ENCODE results near the gene CDH2. TPM values are rescaled to one million over a fixed set of nuclear protein-coding genes. Genes with fewer than 3 reads are reported as not detected.

Gene CDH2
- total RNA-seq, 1 donor from 2014 or later = 106 TPM

DNA sequence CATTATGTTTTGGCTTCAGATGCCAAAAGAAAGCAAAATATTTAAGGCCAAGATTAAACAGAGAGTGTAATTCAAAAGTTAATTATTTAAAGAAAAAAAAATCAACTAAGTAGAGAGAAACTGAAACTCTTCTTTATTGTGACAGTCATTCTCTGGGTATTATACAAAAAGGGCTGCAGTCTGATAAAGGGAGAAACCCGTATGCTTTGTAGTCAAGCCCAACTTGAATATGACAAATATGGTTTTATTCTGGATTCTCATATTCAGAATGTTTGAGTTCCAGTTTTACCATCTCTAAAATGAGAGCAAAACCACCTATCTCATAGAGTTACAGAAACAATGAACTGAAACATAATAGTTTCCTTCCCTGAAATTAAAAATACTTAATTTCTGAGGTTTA is 8.2 kb downstream of the CDH2 start:
- DNase-seq (ENCODE audit: low read depth) = peak; percentile 49

DNA sequence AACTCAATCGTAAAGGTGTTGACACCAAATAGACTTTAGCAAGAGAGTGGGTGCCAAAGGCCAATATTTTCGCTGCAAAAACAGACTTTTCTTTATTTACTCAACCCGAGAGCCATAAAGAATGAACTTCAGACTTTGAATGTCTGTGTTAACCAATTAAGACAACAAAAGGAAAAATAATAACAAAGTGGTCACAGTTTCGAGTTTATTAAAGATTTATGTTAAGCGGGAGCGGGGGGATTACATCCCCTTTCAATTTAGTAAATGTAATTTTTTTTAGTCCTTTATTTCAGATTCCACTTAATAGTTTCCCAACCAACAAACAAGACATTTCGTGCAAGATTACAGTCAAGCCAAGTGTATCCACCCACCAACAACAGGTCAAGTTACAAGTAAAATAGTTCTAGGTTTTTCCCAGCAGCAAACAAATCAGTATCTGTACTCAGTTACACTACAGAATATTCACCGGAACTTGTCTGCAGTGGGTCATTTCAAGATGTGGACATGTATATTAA is 9.0 kb downstream of the CDH2 start:
- DNase-seq (ENCODE audit: low read depth) = peak; percentile 85

DNA sequence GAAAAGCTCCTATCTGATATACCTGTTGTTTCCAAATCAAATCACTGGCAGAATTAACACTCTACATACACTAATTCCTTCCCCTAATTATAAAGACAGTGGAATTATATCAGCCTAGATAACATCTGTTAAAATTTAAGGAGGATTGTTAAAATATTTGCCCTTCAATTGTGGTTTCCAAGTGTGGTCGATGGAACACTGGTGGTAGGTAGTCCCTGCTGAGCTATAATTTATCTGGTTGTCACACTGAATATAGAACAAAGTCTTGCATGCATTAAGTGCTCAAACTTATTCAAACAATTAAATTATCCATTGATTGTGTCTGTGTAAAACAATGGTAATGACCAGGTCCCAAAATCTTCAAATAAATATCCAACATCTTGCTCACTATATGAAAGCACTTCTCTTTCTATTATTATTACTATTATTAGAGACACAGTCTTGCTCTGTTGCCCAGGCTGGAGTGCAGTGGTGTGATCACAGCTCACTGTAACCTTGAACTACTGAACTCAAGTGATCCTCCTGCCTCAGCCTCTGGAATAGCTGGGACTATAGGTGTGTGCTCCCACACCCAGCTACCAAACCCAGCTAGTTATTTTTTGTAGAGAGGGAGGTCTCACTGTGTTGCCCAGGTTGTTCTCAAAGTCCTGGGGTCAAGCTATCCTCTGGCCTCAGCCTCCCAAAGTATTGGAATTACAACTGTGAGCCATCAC is 12.0 kb downstream of the CDH2 start:
- no peak for DNase-seq (ENCODE audit: low read depth)

DNA sequence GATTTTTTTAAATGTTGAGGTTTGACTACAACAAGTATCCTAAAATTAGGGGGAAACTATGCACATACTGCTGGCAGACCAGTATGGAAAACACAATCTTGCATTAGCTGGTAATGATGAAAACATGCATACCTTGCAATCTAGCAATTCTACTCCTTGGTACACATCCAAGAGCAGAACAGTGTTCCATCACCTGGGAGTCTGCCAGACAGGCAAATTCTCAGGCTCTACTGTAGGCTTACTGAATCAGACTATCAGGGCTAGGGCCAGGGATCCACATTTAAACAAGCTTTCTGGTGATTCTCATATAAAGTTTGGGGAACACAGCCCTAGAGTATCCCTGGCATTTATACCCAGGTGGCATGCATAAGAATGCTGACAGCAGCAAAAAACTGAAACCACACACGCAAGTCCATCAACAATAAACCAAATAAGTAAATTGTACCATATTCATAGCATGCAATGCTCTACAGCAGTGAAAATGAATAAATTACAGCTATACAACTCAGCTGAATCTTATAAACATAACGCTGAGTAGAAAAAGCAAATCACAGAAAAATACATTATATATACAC is 13.6 kb downstream of the CDH2 start:
- DNase-seq (ENCODE audit: low read depth) = no peak

DNA sequence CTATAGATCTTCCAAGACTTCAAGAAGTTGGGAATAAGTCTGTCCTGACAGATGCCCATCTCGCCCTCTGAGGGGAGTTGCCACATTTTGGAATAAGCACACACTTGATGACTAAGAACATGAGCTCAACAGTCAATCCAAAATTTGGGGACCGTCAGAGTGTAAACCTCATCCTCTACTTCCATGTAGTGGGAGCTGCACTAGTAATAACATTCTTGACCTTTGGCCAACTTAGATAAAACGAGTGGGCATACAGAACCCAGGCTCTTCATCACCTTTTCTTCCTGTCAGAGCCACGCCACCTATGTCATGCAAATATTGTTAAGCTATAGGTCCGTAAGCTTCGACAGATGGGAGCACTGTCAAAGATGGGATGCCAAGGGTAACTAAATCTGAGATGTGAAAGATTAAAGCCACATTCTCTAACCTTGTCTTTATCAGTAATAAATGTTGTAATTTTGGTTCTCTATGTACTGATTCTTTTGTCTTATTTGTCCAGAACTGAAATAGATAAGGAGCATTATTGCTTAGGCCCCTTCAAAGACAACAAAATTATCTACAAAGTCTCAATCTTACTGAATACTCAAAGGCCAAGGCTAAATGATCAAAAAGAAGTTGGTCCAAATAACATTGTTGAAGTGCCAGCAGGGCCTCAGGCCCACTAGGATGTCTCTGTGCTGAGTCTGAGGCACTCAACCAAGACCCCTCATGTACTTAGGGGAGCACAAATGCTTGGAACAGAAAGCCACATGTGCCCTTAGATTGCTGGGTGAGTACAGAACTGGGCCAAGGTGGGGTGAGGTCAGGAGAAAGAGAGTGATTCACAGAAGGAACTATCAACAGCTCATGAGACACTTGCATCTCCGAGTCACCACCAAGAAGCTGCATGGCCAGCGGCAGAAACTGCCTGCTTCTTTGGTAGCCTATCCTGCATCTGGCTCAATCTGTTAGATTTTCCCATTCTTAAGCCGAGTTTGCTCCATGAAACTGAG is 15.0 kb downstream of the CDH2 start:
- DNase-seq (ENCODE audit: low read depth) = peak; percentile 91

DNA sequence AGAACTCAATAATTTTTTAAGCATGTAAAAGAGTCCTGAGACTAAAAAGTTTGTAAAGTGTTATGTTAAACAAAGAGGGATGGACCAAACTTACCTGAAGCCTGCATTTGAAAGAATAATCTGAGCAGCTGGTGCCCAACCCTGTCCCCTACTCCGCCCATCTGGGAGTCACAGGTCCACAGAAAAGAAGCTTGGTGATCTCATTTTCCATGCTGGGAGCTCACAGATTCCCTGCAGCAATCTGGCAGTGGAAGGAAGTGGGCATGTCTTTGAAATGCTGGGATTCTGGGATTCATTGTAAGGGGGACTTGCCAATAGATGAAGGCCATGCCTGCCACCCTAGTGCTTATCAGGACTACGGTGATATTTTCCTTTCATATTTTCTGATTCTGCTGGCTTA is 17.9 kb downstream of the CDH2 start:
- no peak for DNase-seq (ENCODE audit: low read depth)

DNA sequence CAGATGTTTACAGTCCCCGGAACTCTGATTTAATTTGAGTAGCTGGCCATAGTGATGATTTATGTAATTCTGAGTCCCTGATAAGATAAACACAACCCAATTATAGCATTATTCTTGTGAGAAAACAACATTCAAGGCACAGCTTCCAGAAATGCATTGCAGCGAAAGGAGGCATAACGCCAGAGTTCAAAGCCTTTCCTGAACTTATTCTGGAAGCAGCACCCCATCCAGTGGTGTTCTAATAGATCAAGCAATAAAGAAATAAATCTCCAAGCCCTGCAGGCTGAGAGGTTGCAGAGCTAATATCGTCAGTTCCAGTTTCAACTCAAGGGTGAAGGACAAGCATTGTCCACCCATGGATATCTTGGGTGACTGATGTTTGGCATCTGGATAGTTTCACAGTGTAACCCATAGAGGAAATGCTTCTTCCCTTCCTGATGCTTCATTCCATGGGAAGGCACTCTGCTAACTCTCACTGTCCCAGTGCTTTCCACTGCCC is 18.8 kb downstream of the CDH2 start:
- DNase-seq (ENCODE audit: low read depth) = no peak

DNA sequence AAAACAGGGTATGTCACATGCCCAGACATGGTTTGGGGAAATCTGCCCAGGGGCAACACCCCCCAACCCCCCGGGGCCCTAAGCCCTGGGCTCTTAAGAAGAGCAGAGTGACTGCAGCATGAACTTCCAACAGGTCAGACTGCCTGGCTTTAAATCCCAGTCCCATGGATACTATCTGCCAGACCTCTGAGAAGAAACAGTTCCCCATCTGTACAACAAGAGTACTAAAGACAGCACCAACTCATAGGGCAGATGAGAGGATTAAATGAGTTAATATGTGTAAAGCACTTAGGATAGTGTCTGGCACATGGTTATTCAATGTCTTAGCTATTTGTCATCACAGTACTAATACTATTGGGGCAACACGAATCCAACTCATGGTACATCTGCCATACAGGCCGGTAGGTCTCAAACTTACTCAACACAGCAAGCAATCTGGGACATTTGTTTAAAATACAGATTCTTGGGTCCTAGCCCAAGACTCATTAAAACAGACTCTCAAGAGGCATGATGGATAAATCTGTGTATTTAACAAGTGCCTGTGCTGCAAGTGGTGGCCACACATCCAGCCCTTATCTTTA is 23.4 kb downstream of the CDH2 start:
- DNase-seq (ENCODE audit: low read depth) = no peak

DNA sequence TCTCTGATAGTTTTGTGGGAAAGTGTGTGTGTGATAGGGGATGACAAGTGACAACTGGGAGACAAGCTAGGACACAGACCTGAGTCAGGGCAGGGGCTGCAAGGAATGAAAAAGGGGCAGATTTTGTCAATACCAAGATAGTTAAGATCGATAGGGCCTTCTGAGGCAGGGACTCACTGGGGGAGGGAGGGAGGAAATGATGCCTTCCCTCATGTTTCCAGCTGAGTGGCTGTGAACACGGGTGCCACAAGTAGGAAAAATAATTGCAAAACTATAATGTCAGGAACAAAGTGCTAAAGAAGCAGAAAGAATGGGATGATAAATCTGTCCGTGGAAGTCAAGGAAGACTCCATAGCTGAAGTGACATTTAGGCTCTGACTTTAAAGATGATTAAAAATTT is 24.2 kb downstream of the CDH2 start:
- DNase-seq (ENCODE audit: low read depth) = peak; percentile 44

DNA sequence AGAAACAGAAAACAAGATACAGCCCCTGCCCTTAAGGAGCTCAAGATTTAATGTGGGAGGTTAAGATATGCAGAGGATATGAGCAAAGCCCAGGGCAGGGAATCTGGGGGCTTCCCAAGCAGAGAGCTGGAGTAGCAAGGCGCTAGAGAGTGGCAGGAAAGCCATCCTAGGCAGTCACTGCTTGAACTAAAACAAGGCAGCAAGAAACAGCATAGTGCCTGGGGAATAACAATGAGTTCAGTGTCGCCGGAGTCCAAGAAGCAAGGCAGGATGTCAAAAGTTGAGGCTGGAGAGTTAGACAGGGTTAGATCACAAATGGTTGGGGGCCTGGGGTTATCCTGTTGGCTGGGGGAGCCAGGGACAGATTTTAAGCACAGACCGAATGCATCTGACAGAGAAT is 24.6 kb downstream of the CDH2 start:
- DNase-seq (ENCODE audit: low read depth) = no peak

DNA sequence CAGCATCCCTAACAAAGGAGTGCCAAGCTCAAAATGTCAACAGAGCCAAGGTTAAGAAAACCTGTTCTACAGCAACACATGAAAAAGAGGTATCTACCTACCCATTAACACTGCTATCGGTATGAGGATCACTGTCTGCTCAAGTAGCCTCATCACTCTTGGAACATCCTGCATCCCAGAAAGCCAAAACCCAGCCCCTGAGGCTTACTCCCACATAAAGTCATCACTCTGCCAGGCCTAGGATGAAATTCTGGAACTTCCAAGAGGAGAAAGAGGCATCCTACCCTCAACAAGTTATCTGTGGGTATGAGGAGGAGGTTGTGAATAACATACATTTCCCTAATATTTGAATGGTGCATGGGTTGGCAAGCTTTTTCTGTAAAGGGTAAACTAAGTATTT is 25.5 kb downstream of the CDH2 start:
- DNase-seq (ENCODE audit: low read depth) = no peak

DNA sequence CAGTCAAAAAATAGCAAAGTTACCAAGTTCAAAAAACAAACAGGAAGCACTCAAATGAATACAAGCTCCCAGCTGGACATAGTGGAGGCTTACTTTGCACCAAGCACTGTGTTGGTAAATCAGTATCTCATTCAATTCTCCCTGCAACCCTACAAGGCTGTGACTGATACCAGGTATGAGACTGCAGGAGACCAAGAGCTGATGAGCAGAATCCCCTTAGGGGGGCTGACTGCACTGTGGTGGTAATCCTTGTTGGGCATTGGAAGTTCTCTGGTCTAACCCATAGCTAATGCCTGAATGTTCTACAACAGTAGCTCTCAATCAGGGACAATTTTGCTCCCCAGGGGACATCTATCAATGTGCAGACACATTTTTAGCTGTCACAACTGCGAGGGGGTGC is 26.0 kb downstream of the CDH2 start:
- no peak for DNase-seq (ENCODE audit: low read depth)

DNA sequence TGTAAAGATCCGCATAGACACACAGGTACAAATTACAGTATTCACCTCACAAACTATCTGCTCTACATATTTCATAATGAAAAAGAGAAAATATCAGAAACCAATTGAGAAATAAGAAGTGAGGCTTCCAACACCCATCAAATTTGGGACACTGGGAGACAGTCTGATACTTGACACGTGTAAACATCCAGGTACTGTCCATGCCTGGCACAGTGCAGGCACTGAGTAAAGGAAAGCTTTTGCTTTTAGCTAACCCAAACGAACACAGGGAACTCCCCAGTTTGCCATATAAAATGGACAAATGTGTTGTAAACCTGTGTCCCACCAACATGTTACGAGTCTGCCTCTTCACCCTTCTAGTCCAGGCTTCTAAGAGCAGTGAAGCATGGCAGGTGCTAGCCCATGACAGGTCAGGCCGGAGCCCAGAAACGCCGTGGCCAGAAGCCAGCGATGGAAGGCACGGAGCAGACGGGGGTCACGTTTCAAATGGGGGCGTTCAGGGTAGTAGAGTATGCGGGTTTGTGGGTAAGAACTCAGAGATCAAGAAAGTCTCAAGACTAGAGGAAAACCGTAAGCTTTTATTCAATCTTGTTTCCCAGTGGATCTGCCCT is 27.0 kb downstream of the CDH2 start:
- peak; percentile 75 for DNase-seq (ENCODE audit: low read depth)

DNA sequence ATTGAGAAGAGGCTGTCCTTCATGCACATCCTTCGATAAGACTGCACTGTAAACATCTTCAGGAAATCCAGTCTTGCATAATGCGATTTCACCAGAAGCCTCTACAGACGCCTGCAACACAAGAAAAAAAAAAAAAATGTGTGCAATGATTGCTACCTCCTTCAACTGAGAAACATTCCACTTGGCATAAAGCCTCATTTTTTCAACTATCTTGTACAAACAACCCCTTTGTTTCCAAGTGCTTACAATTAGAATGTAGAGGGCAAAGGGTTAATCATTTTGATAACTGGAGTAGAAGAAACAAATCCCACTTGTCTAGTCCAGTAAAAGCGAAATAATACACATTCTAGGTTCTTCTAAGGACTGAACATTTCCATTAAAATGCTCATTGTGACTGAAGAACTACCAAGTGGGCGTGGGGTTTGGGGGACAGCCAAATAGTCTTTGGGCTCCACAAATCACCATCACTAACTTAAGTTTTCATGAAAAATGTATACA is 29.2 kb downstream of the CDH2 start:
- DNase-seq (ENCODE audit: low read depth) = peak; percentile 79

DNA sequence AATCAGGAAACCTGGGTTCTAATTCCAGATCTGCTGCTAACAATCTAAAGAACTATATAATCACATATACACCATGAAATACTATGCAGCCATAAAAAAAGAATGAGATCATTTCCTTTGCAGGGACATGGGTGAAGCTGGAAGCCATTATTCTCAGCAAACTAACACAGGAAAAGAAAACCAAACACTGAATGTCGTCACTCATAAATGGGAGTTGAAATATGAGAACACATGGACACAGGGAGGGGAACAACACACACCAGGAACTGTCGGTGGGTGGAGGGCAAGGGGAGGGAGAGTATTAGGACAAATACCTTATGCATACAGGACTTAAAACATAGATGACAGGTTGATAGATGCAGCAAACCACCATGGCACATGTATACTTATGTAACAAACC is 33.2 kb downstream of the CDH2 start:
- no peak for DNase-seq (ENCODE audit: low read depth)

DNA sequence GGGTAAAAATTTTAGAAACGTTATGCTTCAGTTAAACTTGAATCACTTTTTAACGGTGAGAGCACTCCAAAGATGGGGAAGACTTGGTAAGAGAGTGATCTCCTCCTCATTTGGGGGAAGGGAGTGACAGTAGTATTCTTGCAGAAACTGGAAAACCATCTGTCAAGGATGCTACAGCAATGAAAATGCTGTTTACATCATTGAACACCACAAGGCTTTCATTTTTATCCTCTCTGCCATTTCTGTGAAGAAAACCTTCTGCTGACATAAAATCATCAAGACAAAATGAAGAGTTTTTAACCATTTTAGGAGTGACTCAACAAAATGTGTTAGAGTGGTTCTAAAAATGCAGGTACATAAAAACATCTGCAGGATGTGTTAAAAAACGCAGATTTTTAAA is 38.1 kb downstream of the CDH2 start:
- DNase-seq (ENCODE audit: low read depth) = no peak

DNA sequence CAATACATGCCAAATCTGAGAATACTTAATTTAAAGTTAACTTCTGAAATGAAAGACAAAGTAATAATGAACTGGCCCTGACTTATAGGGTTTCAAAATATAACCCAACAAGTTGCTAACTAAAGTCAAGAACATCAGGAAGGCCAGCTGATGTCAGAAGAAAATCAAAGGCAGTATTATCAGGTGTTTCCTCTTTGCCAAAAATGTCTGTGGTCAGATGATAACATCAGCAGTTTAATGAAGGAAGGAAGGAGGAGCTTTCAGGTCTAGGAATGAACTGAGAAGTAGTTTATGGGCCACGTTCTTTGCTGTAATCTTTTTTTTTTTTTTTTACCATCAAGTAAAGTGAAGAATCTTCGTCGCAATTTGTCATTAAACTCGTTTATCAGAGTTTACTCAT is 40.9 kb downstream of the CDH2 start:
- DNase-seq (ENCODE audit: low read depth) = no peak

DNA sequence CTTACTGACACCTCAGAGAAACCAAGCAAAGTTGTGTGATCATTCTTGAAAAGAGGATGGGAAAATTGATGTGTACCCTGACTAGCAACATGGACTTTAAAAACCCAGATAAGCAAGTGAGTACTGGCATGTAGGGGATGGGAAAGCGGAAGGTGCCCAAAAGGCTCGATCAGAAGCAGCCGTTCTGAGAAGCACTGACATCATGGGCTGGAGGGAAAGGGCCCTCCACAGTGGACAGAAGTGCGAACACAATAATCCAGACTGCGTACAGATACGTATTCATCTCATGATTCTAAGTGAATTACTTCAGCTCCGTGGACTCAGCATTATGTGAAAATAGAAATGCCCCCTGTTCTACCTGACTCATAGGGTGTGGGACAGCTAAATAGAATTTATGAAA is 42.2 kb downstream of the CDH2 start:
- no peak for DNase-seq (ENCODE audit: low read depth)

DNA sequence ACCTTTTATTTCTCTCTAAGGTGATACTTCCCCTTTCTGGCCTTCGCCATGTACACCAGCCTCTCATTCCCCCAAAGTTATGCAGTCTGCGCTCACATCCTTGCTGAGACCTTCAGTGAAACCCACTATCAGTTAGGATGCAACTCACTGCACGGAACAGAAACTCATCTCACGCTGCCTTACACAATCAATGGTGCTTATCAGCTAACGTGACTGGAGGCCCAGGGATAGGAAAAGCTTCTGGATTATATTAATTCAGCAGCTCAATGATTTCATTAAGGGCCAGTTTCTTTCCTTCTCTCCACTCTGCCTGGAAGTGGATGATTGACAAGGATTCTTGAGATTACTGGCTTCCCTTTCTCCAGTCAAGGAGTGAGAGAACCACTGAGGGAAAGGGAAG is 44.8 kb downstream of the CDH2 start:
- no peak for DNase-seq (ENCODE audit: low read depth)

DNA sequence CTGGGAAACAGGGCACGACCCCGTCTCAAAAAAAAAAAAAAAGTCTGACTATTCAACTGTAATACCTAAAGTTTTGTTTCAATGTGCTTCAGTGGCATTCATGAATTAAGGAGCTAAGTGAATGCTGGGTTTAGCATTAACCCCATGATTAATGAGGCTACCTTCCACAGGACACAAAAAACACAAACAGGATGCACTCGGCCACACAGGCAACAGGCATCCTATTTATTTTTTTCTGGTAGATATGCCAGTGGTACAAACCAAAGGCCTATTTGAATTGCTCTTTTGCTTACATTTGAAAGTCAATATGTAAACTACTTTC is 48.3 kb downstream of the CDH2 start:
- DNase-seq (ENCODE audit: low read depth) = peak; percentile 82

Data from renal cortical epithelial cell (primary cell).